ENCODE data around the gene NASP.

- TF ChIP-seq YY1 (IDR thresholded peaks at IDR 0.05; ENCODE audit: low read depth) (no peak), CREB1 (IDR thresholded peaks at IDR 0.05; ENCODE audit: low read depth) (no peak), NFIC (IDR thresholded peaks at IDR 0.05) (no peak), TCF12 (IDR thresholded peaks at IDR 0.05; ENCODE audit: low read depth) (no peak), RAD21 (IDR thresholded peaks at IDR 0.05; ENCODE audit: low read depth) (no peak), EP300 (IDR thresholded peaks at IDR 0.05; ENCODE audit: borderline replicate concordance) (no peak), CEBPB (IDR thresholded peaks at IDR 0.05) (no peak), TAF1 (IDR thresholded peaks at IDR 0.05; ENCODE audit: low read depth) (no peak), TEAD4 (IDR thresholded peaks at IDR 0.05) (no peak), FOXM1 (IDR thresholded peaks at IDR 0.05; ENCODE audit: borderline replicate concordance, low read depth) (no peak), EGR1 (IDR thresholded peaks at IDR 0.05) (no peak), ZBTB7A (IDR thresholded peaks at IDR 0.05; ENCODE audit: low read depth) (no peak)
- TF ChIP-seq, protein P1, sequence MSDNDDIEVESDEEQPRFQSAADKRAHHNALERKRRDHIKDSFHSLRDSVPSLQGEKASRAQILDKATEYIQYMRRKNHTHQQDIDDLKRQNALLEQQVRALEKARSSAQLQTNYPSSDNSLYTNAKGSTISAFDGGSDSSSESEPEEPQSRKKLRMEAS (IDR thresholded peaks at IDR 0.05), result no peak
- TF ChIP-seq, protein P2, sequence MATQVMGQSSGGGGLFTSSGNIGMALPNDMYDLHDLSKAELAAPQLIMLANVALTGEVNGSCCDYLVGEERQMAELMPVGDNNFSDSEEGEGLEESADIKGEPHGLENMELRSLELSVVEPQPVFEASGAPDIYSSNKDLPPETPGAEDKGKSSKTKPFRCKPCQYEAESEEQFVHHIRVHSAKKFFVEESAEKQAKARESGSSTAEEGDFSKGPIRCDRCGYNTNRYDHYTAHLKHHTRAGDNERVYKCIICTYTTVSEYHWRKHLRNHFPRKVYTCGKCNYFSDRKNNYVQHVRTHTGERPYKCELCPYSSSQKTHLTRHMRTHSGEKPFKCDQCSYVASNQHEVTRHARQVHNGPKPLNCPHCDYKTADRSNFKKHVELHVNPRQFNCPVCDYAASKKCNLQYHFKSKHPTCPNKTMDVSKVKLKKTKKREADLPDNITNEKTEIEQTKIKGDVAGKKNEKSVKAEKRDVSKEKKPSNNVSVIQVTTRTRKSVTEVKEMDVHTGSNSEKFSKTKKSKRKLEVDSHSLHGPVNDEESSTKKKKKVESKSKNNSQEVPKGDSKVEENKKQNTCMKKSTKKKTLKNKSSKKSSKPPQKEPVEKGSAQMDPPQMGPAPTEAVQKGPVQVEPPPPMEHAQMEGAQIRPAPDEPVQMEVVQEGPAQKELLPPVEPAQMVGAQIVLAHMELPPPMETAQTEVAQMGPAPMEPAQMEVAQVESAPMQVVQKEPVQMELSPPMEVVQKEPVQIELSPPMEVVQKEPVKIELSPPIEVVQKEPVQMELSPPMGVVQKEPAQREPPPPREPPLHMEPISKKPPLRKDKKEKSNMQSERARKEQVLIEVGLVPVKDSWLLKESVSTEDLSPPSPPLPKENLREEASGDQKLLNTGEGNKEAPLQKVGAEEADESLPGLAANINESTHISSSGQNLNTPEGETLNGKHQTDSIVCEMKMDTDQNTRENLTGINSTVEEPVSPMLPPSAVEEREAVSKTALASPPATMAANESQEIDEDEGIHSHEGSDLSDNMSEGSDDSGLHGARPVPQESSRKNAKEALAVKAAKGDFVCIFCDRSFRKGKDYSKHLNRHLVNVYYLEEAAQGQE (IDR thresholded peaks at IDR 0.05; ENCODE audit: low read depth), result no peak
These were observed 38.2 kb downstream of the NASP start for GRCh38 chr1:45621895-45622523.

All from Ishikawa (cell line).